ENCODE measurements around the gene TRAF2. TPM values are rescaled to one million over a fixed set of nuclear protein-coding genes. Genes with fewer than 3 reads are reported as not detected.

The TRAF2 gene
- total and polyA plus RNA-seq, 2 of the 13 experiments (the other 11 are each of a cell fraction or from before 2014, with no cell fraction given), result 12.4 to 13.6 TPM

DNA sequence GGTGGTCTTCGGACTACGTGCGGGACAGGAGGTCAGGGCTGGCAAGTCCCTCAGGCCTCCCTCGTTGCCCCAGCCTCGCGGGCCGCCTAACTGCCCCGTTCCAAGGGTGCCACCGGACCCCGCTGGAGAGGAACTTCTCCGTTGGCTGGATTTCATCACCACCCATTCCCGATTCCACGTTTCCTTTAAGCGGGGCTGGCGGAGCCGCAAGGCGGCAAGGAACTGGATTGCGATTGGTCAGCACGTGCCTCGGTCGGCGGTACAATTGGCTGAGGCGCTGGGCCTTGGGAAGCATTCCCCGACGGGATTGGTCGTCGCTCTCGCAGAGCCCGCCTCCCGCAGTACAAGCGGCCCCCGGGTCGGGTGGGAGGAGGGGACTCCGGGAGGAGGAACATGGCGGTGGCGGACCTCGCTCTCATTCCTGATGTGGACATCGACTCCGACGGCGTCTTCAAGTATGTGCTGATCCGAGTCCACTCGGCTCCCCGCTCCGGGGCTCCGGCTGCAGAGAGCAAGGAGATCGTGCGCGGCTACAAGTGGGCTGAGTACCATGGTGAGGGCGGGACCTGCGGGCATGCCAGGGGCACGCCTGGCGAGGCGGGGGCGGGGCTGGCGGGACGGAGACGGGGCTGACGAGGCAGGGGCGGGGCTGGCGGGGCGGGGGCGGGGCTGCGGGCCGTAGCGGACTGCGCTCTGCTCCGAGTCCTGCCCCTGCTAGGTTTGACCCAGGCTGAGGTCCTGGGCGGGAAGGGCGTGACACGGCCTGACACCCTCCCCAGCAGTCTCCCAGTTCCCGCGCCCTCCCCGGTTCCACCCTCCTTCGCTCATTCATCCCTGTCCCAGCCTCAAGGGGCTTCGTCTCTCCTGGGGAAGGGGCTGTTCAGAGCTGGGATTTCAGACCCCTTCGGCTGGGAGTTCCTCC, 37.0 kb upstream of the TRAF2 start, which contains the start of gene PHPT1 (continued):
- TF ChIP-seq MAZ (IDR thresholded peaks at IDR 0.05; ENCODE audit: borderline replicate concordance, low read depth, low read length), result peak; percentile 95
- TF ChIP-seq MAZ (CRISPR knock-in tag; IDR thresholded peaks at IDR 0.05; ENCODE audit: low read depth), result peak; percentile 85; the same call in 1 of the 2 replicates
- 0 out of 2 replicates have a peak, but pooled peaks have one; percentile 16 for TF ChIP-seq ZNF616 (CRISPR knock-in tag; IDR thresholded peaks at IDR 0.05; ENCODE audit: low read depth)
- TF ChIP-seq FOXA3 (CRISPR knock-in tag; IDR thresholded peaks at IDR 0.05), result 0 out of 2 replicates have a peak, but pooled peaks have one; percentile 28
- no peak for TF ChIP-seq NPAS2 (CRISPR knock-in tag; IDR thresholded peaks at IDR 0.05; ENCODE audit: borderline replicate concordance)
- peak; percentile 67; the same call in 1 of the 2 replicates for TF ChIP-seq ZNF780A (CRISPR knock-in tag; IDR thresholded peaks at IDR 0.05)
- no peak for TF ChIP-seq RARG (CRISPR knock-in tag; IDR thresholded peaks at IDR 0.05; ENCODE audit: low read depth)
- TF ChIP-seq ZNF280D (CRISPR knock-in tag; IDR thresholded peaks at IDR 0.05), result peak; percentile 52; the same call in 1 of the 2 replicates
- TF ChIP-seq RARA (CRISPR knock-in tag; IDR thresholded peaks at IDR 0.05), result peak; percentile 9; the same call in 1 of the 2 replicates
- TF ChIP-seq ASH2L (IDR thresholded peaks at IDR 0.05; ENCODE audit: insufficient read length, low read depth, low read length), result peak; percentile 72
- peak; percentile 60; the same call in 1 of the 2 replicates for TF ChIP-seq ZNF777 (CRISPR knock-in tag; IDR thresholded peaks at IDR 0.05)
- TF ChIP-seq, protein P1, sequence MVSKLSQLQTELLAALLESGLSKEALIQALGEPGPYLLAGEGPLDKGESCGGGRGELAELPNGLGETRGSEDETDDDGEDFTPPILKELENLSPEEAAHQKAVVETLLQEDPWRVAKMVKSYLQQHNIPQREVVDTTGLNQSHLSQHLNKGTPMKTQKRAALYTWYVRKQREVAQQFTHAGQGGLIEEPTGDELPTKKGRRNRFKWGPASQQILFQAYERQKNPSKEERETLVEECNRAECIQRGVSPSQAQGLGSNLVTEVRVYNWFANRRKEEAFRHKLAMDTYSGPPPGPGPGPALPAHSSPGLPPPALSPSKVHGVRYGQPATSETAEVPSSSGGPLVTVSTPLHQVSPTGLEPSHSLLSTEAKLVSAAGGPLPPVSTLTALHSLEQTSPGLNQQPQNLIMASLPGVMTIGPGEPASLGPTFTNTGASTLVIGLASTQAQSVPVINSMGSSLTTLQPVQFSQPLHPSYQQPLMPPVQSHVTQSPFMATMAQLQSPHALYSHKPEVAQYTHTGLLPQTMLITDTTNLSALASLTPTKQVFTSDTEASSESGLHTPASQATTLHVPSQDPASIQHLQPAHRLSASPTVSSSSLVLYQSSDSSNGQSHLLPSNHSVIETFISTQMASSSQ (IDR thresholded peaks at IDR 0.05; ENCODE audit: low read depth), result no peak
- TF ChIP-seq, protein P1 (CRISPR knock-in tag; IDR thresholded peaks at IDR 0.05; ENCODE audit: borderline replicate concordance), result peak; percentile 49; the same call in 1 of the 2 replicates
- peak; percentile 26; the same call in 1 of the 2 replicates for TF ChIP-seq GATAD2A (CRISPR knock-in tag; IDR thresholded peaks at IDR 0.05)
- peak; percentile 37; the same call in 1 of the 2 replicates for TF ChIP-seq ETV6 (CRISPR knock-in tag; conservative IDR thresholded peaks at IDR 0.05)
- peak; percentile 52 for TF ChIP-seq NR0B2 (CRISPR knock-in tag; IDR thresholded peaks at IDR 0.05)
- TF ChIP-seq CHCHD3 (CRISPR knock-in tag; IDR thresholded peaks at IDR 0.05), result no peak
- TF ChIP-seq GABPB1 (CRISPR knock-in tag; IDR thresholded peaks at IDR 0.05), result peak; percentile 79
- peak; percentile 82 for TF ChIP-seq PATZ1 (CRISPR knock-in tag; IDR thresholded peaks at IDR 0.05)
